Neutrophil (primary cell): ENCODE measurements around the gene OR11H7.
"Not testable (repeated sequence)": the region's sequence is repeated elsewhere in the genome, so short reads cannot be mapped to it uniquely, and the experiment has no call there.

Experiments used
- H3K27ac ChIP-seq: fragments of 200-600 bp; sonication (generic); 2 replicates; pipeline ENCODE4 v1.5.1; 2016; ENCODE audit warnings: mild to moderate bottlenecking, moderate library complexity
- H3K27me3 ChIP-seq: fragments of 200-600 bp; sonication (generic); 2 replicates; pipeline ENCODE4 v1.6.0; 2016; ENCODE audit warnings: mild to moderate bottlenecking
- H3K36me3 ChIP-seq: fragments of 200-600 bp; sonication (generic); 2 replicates; pipeline ENCODE4 v1.5.1; 2017
- H3K4me1 ChIP-seq, 2 experiments: fragments of 200-600 bp in 1 of 2; sonication (generic) in 1 of 2; 1 replicate in 1 of 2; 2 replicates in 1 of 2; pipeline versions ENCODE4 v1.5.1 to v1.6.1; 2013 to 2016; ENCODE audit warnings: low read depth in 1 of 2, low read length in 1 of 2, mild to moderate bottlenecking in 1 of 2, moderate library complexity in 1 of 2; ENCODE audit not compliant: control insufficient read depth in 1 of 2, insufficient read depth in 1 of 2
- H3K4me3 ChIP-seq, 2 experiments: fragments of 200-600 bp in 1 of 2; sonication (generic) in 1 of 2; 1 replicate in 1 of 2; 2 replicates in 1 of 2; pipeline ENCODE4 v1.5.1; 2013 to 2016; ENCODE audit warnings: low read depth in 1 of 2, low read length in 1 of 2, mild to moderate bottlenecking in 1 of 2, moderate library complexity in 1 of 2
- H3K9me3 ChIP-seq: fragments of 200-600 bp; sonication (generic); 2 replicates; pipeline ENCODE4 v1.5.1; 2016
- TF ChIP-seq, protein P1 (sequence below): fragments of 200-600 bp; sonication (generic); IDR thresholded peaks from 2 replicates; pipeline ENCODE4 v1.5.1; 2016; ENCODE audit warnings: antibody characterized with exemption

The OR11H7 gene

DNA sequence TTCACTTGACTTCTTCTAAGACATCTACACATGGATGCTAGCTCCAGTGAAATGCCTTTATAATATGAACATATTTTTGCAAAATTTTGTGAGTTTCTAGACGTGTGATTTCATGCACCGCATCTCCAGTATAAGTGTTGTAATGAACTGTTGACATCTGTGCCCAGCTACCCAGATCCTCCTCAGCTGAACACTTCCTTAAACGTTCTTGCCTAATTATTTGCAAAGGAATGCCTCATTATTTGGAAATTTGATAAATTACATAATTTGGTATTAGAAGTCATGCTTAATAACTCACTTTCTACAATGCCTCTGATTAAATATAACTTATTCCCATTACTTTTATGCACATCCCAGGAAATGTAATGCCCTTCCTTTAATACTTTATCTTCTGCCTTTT lies 24.1 kb upstream of the OR11H7 start:
- TF ChIP-seq, protein P1, sequence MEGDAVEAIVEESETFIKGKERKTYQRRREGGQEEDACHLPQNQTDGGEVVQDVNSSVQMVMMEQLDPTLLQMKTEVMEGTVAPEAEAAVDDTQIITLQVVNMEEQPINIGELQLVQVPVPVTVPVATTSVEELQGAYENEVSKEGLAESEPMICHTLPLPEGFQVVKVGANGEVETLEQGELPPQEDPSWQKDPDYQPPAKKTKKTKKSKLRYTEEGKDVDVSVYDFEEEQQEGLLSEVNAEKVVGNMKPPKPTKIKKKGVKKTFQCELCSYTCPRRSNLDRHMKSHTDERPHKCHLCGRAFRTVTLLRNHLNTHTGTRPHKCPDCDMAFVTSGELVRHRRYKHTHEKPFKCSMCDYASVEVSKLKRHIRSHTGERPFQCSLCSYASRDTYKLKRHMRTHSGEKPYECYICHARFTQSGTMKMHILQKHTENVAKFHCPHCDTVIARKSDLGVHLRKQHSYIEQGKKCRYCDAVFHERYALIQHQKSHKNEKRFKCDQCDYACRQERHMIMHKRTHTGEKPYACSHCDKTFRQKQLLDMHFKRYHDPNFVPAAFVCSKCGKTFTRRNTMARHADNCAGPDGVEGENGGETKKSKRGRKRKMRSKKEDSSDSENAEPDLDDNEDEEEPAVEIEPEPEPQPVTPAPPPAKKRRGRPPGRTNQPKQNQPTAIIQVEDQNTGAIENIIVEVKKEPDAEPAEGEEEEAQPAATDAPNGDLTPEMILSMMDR, result no peak
- no peaks in the 10 kb centered on the region for H3K27me3 ChIP-seq
- H3K36me3 ChIP-seq, result no peaks in the 10 kb centered on the region
- H3K4me3 ChIP-seq, result no peak overlapping the region
- H3K27ac ChIP-seq, result no peak overlapping the region
- no peaks in the 10 kb centered on the region for H3K9me3 ChIP-seq
- peaks cover 0 to 8% of the 10 kb centered on the region in 2 experiments for H3K4me1 ChIP-seq

DNA sequence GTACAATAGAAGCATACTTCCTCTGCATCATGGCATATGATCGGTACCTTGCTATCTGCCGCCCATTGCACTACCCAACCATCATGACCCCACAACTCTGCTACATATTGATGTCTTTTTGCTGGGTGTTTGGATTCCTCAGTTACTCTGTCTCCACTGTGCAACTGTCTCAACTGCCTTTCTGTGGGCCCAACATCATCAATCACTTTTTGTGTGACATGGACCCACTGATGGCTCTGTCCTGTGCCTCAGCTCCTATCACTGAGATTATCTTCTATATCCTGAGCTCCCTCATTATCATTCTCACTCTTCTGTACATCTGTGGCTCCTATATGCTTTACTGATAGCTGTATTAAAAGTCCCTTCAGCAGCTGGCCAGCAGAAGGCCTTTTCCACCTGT lies 19.2 kb upstream of the OR11H7 start:
- no peaks in the 10 kb centered on the region for H3K36me3 ChIP-seq
- no peak overlapping the region for H3K27ac ChIP-seq
- TF ChIP-seq, protein P1, result no peak
- H3K27me3 ChIP-seq, result no peaks in the 10 kb centered on the region
- H3K4me1 ChIP-seq, result peaks cover 0 to 5% of the 10 kb centered on the region in 2 experiments
- H3K9me3 ChIP-seq, result no peaks in the 10 kb centered on the region
- H3K4me3 ChIP-seq, result no peak overlapping the region

DNA sequence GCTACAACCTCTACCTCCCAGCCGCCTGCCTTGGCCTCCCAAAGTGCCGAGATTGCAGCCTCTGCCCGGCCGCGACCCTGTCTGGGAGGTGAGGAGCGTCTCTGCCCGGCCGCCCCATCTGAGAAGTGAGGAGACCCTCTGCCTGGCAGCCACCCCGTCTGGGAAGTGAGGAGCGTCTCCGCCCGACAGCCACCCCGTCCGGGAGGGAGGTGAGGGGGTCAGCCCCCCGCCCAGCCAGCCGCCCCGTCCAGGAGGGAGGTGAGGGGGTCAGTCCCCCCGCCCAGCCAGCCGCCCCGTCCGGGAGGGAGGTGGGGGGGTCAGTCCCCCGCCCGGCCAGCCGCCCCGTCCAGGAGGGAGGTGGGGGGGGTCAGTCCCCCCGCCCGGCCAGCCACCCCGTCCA lies 16.4 kb upstream of the OR11H7 start:
- H3K36me3 ChIP-seq, H3K27me3 ChIP-seq, H3K9me3 ChIP-seq, H3K4me3 ChIP-seq, H3K4me1 ChIP-seq, H3K27ac ChIP-seq: not testable (repeated sequence)

DNA sequence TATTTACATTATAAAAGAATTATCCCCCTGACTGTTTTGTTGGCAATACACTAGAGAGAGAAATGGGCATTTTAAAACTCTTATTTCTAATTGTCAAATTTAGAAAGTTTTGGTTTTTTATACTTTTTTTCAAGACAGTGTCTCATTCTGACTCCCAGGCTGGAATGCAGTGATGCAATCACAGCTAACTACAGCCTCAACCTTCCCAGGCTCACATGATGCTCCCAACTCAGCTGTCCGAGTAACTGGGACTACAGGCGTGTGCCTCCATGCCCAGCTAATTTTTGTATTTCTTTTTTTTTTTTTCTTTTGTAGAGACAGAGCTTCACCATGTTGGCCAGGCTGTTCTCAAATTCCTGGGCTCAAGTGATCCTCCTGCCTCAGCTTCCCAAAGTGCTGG lies 13.6 kb upstream of the OR11H7 start:
- no peaks in the 10 kb centered on the region for H3K9me3 ChIP-seq
- no peaks in the 10 kb centered on the region for H3K36me3 ChIP-seq
- no peaks in the 10 kb centered on the region for H3K27me3 ChIP-seq
- no peak overlapping the region for H3K27ac ChIP-seq
- H3K4me3 ChIP-seq, result no peak overlapping the region
- no peaks in the 10 kb centered on the region for H3K4me1 ChIP-seq
- TF ChIP-seq, protein P1, result no peak

DNA sequence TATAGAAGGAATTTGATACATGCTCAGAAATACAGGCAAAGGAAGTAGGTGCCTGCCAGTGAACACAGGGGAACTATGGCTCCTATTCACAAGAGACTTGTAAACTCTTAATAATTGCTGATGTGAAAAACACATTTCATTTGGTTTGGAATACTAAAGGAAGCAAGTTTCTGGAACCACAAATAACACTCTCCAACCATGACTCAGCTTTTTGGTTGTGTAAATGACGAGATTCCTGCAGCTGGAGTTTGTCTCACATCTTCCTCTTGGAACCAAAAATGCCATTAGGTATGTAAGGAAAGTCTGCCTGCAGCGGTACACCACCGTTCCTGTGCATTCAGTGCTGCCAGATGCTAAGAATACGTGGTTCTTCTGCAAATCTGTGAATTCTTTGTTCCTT lies 9.7 kb upstream of the OR11H7 start:
- Histone ChIP-seq H3K27me3 (no peaks in the 10 kb centered on the region), H3K27ac (no peak overlapping the region), H3K36me3 (no peaks in the 10 kb centered on the region), H3K9me3 (no peaks in the 10 kb centered on the region), H3K4me3 (no peak overlapping the region), H3K4me1 (no peaks in the 10 kb centered on the region)
- TF ChIP-seq, protein P1, result no peak

DNA sequence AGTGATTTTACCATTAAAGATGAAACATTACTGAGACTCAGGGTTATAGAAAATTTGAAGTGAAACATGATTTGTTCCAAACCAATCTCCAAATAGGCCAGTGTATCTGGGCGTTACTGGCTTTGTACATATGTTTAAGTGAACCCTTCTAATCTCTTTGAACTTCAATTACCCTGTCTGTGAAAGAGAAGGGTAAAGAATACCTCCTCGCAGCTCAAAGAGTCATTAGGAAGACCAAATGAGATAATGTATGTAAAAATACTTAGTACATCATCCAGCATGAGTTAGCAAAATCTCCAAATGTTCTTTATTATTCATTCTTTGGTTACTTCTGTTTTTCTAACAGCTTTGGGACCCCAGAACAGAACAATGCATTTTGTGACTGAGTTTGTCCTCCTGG lies 5.4 kb upstream of the OR11H7 start, which contains the start of gene OR11H6:
Gene OR11H6 (plus strand): TSS at position 301 of the 400 bp plus-strand sequence. CDS start 0 bp downstream, at position 301.
- TF ChIP-seq, protein P1, result no peak
- H3K9me3 ChIP-seq, result no peaks in the 10 kb centered on the region
- no peak within 1 kb of the TSS for H3K27ac ChIP-seq
- no peaks in the 10 kb centered on the region for H3K36me3 ChIP-seq
- H3K27me3 ChIP-seq, result no peaks in the 10 kb centered on the region
- no peaks in the 10 kb centered on the region for H3K4me1 ChIP-seq
- no peak within 1 kb of the TSS for H3K4me3 ChIP-seq

DNA sequence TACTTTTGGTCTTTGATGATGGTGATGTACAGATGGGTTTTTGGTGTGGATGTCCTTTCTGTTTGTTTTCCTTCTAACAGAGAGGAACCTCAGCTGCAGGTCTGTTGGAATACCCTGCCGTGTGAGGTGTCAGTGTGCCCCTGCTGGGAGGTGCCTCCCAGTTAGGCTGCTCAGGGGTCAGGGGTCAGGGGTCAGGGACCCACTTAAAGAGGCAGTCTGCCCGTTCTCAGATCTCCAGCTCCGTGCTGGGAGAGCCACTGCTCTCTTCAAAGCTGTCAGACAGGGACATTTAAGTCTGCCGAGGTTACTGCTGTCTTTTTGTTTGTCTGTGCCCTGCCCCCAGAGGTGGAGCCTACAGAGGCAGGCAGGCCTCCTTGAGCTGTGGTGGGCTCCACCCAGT lies 6.6 kb downstream of the OR11H7 start:
- H3K27me3 ChIP-seq, H3K4me3 ChIP-seq, H3K36me3 ChIP-seq, H3K4me1 ChIP-seq, H3K27ac ChIP-seq, H3K9me3 ChIP-seq: not testable (repeated sequence)
